CD14-positive monocyte (primary cell): Measurements from ENCODE around the gene AGPAT3. TPM values are rescaled to one million over a fixed set of nuclear protein-coding genes. Genes with fewer than 3 reads are reported as not detected.

Experiments used
- DNase-seq, 3 donors: peaks; one replicate each; pipeline ENCODE4 v3.0.0-alpha.2; 2011 to 2022
- H2AFZ ChIP-seq: 2 replicates; pipeline ENCODE4 v1.6.0; 2012; ENCODE audit warnings: mild to moderate bottlenecking, low read depth, low read length, inconsistent platforms; ENCODE audit not compliant: insufficient read depth, poor library complexity, severe bottlenecking
- H3K27ac ChIP-seq, 2 donors: 1 replicate in 1 of 2; 2 replicates in 1 of 2; pipeline ENCODE4 v1.5.1; 2012 to 2013; ENCODE audit warnings: low read length in 2 of 2, control low read depth in 1 of 2, inconsistent platforms in 1 of 2, low read depth in 1 of 2, mild to moderate bottlenecking in 1 of 2
- H3K27me3 ChIP-seq, 2 donors: one replicate each; pipeline versions ENCODE4 v1.6.0 to v1.6.1; 2011 to 2013; ENCODE audit warnings: low read length in 2 of 2; ENCODE audit not compliant: control insufficient read depth in 2 of 2, insufficient read depth in 2 of 2
- H3K36me3 ChIP-seq, 2 donors: replicated peaks in 1 of 2; 1 replicate in 1 of 2; 2 replicates in 1 of 2; pipeline versions ENCODE4 v1.5.1 to v1.6.1; 2012 to 2013; ENCODE audit warnings: low read length in 2 of 2, control low read depth in 1 of 2, inconsistent platforms in 1 of 2, mild to moderate bottlenecking in 1 of 2; ENCODE audit not compliant: insufficient read depth in 2 of 2, control insufficient read depth in 1 of 2
- H3K4me1 ChIP-seq, 2 donors: 1 replicate in 1 of 2; 2 replicates in 1 of 2; pipeline versions ENCODE4 v1.5.1 to v1.6.1; 2012 to 2013; ENCODE audit warnings: low read length in 2 of 2, control low read depth in 1 of 2, inconsistent platforms in 1 of 2, mild to moderate bottlenecking in 1 of 2, moderate library complexity in 1 of 2; ENCODE audit not compliant: insufficient read depth in 2 of 2, control insufficient read depth in 1 of 2
- H3K4me2 ChIP-seq: replicated peaks from 2 replicates; pipeline ENCODE3; 2012; ENCODE audit warnings: low read length, moderate library complexity, mild to moderate bottlenecking; ENCODE audit not compliant: poor library complexity, severe bottlenecking; ENCODE audit errors: extremely low read depth
- H3K4me3 ChIP-seq, 3 experiments: fragments of 200-600 bp in 1 of 3; sonication (generic) in 1 of 3; replicated peaks in 1 of 3; 1 replicate in 2 of 3; 2 replicates in 1 of 3; pipeline ENCODE4 v1.5.1; 2011 to 2013; ENCODE audit warnings: low read length in 3 of 3, mild to moderate bottlenecking in 3 of 3, control low read depth in 2 of 3, low read depth in 2 of 3, inconsistent platforms in 1 of 3, moderate library complexity in 1 of 3
- H3K79me2 ChIP-seq: 2 replicates; pipeline ENCODE4 v1.6.0; 2012; ENCODE audit warnings: mild to moderate bottlenecking, control low read depth, inconsistent platforms, low read length, moderate library complexity; ENCODE audit not compliant: insufficient read depth
- H3K9ac ChIP-seq: 2 replicates; pipeline ENCODE4 v1.6.0; 2017; ENCODE audit warnings: low read length, mild to moderate bottlenecking; ENCODE audit not compliant: insufficient read depth, poor library complexity, severe bottlenecking
- H3K9me3 ChIP-seq, 2 donors: replicated peaks in 1 of 2; 1 replicate in 1 of 2; 2 replicates in 1 of 2; pipeline versions ENCODE4 v1.5.1 to v1.6.1; 2012 to 2013; ENCODE audit warnings: low read length in 2 of 2, control low read depth in 1 of 2; ENCODE audit not compliant: control insufficient read depth in 1 of 2, insufficient read depth in 1 of 2
- H4K20me1 ChIP-seq: 2 replicates; pipeline ENCODE4 v1.6.0; 2012; ENCODE audit warnings: mild to moderate bottlenecking, low read length, control low read depth, moderate library complexity; ENCODE audit not compliant: insufficient read depth
- H3K27ac Mint-ChIP-seq, 7 donors: one replicate each; pipeline ENCODE4 v1.8.0; 2020; ENCODE audit warnings: mild to moderate bottlenecking in 7 of 7, mixed read lengths in 7 of 7, moderate library complexity in 6 of 7, inconsistent platforms in 2 of 7
- H3K27me3 Mint-ChIP-seq, 3 donors: one replicate each; pipeline ENCODE4 v1.8.0; 2021 to 2022; ENCODE audit warnings: low read depth in 3 of 3, mild to moderate bottlenecking in 3 of 3, mixed read lengths in 3 of 3, moderate library complexity in 3 of 3, inconsistent platforms in 1 of 3
- H3K36me3 Mint-ChIP-seq, 2 donors: one replicate each; pipeline ENCODE4 v1.8.0; 2020; ENCODE audit warnings: mixed read lengths in 2 of 2, inconsistent platforms in 1 of 2, mild to moderate bottlenecking in 1 of 2
- H3K4me1 Mint-ChIP-seq: one replicate; pipeline ENCODE4 v1.8.0; 2020; ENCODE audit warnings: mild to moderate bottlenecking, mixed read lengths
- H3K4me3 Mint-ChIP-seq, 2 donors: one replicate each; pipeline ENCODE4 v1.8.0; 2020; ENCODE audit warnings: mild to moderate bottlenecking in 2 of 2, mixed read lengths in 2 of 2, moderate library complexity in 1 of 2
- H3K9me3 Mint-ChIP-seq, 7 donors: one replicate each; pipeline ENCODE4 v1.8.0; 2020 to 2022; ENCODE audit warnings: mixed read lengths in 7 of 7, mild to moderate bottlenecking in 6 of 7, moderate library complexity in 6 of 7, inconsistent platforms in 2 of 7
- WGBS: methylation state at CpG from one replicate; pipeline ENCODE4 v1.1.5; 2013; ENCODE audit warnings: missing lambda C conversion rate; ENCODE audit not compliant: insufficient coverage; 5-methylcytosine and 5-hydroxymethylcytosine counted together
- intact Hi-C, 2 donors: fragments of 100-400 bp; cut with micrococcal nuclease; formaldehyde crosslinking; loops; one replicate each; pipeline versions ENCODE4 v1.15.0 to v1.15.1; 2023
- polyA plus RNA-seq, 3 donors: library from polyadenylated mRNA; depleted of rRNA in 1 of 3; unstranded in 2 of 3; stranded (reverse) in 1 of 3; fragments of 300-500 nt in 2 of 3; fragments of >200 nt in 1 of 3; fragmentation: Illumina TruSeq in 2 of 3; gene quantifications; 1 replicate in 2 of 3; 2 replicates in 1 of 3; pipeline ENCODE4 v1.2.3, GENCODE V29; 2012 to 2021
- TF ChIP-seq, protein P1 (sequence below): fragments of 200-600 bp; IDR thresholded peaks from one replicate; pipeline ENCODE4 v1.8.0; 2022; ENCODE audit warnings: antibody characterized with exemption, mild to moderate bottlenecking

The AGPAT3 gene
- polyA plus RNA-seq, 3 donors: 24.9 to 49.3 (median 26.2) TPM

DNA sequence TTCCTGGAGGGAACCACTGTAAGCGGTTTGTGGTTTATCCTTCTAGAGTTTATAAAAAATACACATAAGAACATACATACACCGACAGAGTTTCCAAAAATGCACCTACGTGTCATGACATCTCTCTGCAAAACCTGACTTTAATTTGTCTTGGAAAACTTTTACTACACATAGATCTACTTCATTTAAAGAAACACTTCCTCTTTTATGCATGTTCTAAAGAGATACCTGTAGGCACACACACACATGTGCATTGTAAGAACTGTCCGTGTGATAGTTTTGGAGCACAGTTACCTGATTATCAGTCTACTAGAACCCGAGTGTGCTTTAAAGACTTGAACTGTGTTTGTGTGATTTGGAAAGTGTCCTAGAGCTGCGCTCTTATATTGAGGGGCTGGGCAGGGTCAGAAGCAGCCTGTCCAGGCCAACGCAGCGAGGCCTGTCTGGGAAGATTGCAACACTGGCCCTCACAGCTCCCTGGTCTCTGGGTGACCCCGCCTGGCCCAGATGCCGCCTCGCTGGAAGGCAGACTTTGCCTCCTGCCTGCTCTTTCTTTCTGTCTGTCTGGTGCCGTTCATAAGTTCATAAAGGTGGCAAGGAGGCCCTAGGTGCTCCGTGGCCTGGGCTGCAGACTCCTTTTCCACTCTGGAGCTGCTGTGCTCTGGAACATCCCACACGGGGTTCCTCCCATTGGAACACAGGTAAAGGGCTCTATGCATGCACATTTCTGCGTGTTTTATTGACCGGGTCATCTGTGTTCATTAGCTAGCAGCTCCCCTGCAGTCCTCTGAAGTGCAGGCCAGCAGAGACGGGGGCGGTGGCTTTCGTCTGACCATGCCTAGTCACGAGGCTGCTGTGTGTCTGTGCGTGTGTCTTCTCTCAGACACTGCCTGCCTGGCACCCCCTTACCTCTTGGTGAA, 46.3 kb downstream of the AGPAT3 start:
- no peak for DNase-seq
- H3K4me1 ChIP-seq: peaks cover 2 to 4% of the 10 kb centered on the region in 2 donors
- TF ChIP-seq, protein P1, sequence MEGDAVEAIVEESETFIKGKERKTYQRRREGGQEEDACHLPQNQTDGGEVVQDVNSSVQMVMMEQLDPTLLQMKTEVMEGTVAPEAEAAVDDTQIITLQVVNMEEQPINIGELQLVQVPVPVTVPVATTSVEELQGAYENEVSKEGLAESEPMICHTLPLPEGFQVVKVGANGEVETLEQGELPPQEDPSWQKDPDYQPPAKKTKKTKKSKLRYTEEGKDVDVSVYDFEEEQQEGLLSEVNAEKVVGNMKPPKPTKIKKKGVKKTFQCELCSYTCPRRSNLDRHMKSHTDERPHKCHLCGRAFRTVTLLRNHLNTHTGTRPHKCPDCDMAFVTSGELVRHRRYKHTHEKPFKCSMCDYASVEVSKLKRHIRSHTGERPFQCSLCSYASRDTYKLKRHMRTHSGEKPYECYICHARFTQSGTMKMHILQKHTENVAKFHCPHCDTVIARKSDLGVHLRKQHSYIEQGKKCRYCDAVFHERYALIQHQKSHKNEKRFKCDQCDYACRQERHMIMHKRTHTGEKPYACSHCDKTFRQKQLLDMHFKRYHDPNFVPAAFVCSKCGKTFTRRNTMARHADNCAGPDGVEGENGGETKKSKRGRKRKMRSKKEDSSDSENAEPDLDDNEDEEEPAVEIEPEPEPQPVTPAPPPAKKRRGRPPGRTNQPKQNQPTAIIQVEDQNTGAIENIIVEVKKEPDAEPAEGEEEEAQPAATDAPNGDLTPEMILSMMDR: no peak
- H3K9ac ChIP-seq: no peak overlapping the region
- no peaks in the 10 kb centered on the region for H3K27me3 ChIP-seq
- peaks cover 17 to 21% of the 10 kb centered on the region in 2 donors for H3K9me3 ChIP-seq
- peaks cover 98% of the 10 kb centered on the region for H4K20me1 ChIP-seq
- peaks cover 20 to 65% of the 10 kb centered on the region in 2 donors for H3K36me3 ChIP-seq
- H3K4me3 ChIP-seq: no peak overlapping the region
- H3K4me2 ChIP-seq: no peak overlapping the region
- peaks cover 3 to 5% (median 4%) of the 10 kb centered on the region in 3 donors for H3K27me3 Mint-ChIP-seq
- H3K79me2 ChIP-seq: peaks cover 78% of the 10 kb centered on the region
- 82% methylated on average over 20 of the region's 21 CpGs for WGBS
- peaks cover 51 to 67% of the 10 kb centered on the region in 2 donors for H3K36me3 Mint-ChIP-seq
- H3K9me3 Mint-ChIP-seq: peaks cover 5 to 14% (median 13%) of the 10 kb centered on the region in 7 donors
- no peak overlapping the region for H3K27ac Mint-ChIP-seq
- peaks cover 24% of the 10 kb centered on the region for H3K4me1 Mint-ChIP-seq
- H3K27ac ChIP-seq: no peak overlapping the region
- H2AFZ ChIP-seq: no peak overlapping the region
- H3K4me3 Mint-ChIP-seq: no peak overlapping the region
- intact Hi-C loops: loop anchor here in 1 of 2 donors (10.0 kb wide), 1 partner anchor 236 kb away; no protein-coding TSS in a partner anchor

GRCh38 chr21:43911935-43912487, 47.0 kb downstream of the AGPAT3 start:
- intact Hi-C loops: loop anchor here in 1 of 2 donors (10.0 kb wide), 1 partner anchor 237 kb away; no protein-coding TSS in a partner anchor
- WGBS: 91% methylated on average over 13 of the region's 17 CpGs
- Histone ChIP-seq H3K4me3 (no peak overlapping the region), H3K79me2 (peaks cover 81% of the 10 kb centered on the region), H3K9me3 (peaks cover 17 to 21% of the 10 kb centered on the region in 2 donors), H3K4me2 (no peak overlapping the region), H2AFZ (no peak overlapping the region), H4K20me1 (peaks cover 98% of the 10 kb centered on the region), H3K36me3 (peaks cover 12 to 58% of the 10 kb centered on the region in 2 donors), H3K27me3 (no peaks in the 10 kb centered on the region), H3K27ac (no peak overlapping the region), H3K9ac (no peak overlapping the region), H3K4me1 (peaks cover 8 to 11% of the 10 kb centered on the region in 2 donors)
- Mint-ChIP-seq H3K27me3 (peaks cover 3 to 10% (median 5%) of the 10 kb centered on the region in 3 donors), H3K27ac (peak overlapping the region in 1 of 7 donors; percentile 2), H3K36me3 (peaks cover 43 to 60% of the 10 kb centered on the region in 2 donors), H3K4me1 (peaks cover 31% of the 10 kb centered on the region), H3K4me3 (no peak overlapping the region), H3K9me3 (peaks cover 5 to 14% (median 13%) of the 10 kb centered on the region in 7 donors)
- no peak for DNase-seq
- TF ChIP-seq, protein P1: no peak
